Osteoblast (primary cell): ENCODE measurements around the gene ASPG. TPM values are rescaled to one million over a fixed set of nuclear protein-coding genes. Genes with fewer than 3 reads are reported as not detected.

ENCODE experiments used
- DNase-seq: peaks from one replicate; pipeline ENCODE4 v3.0.0; 2011; ENCODE audit warnings: low spot score, mixed read lengths; ENCODE audit not compliant: insufficient read length; ENCODE audit errors: missing footprints
- H2AFZ ChIP-seq: 2 replicates; pipeline ENCODE4 v1.6.0; 2011; ENCODE audit warnings: mild to moderate bottlenecking, low read length
- H3K27ac ChIP-seq: 2 replicates; pipeline ENCODE4 v1.5.1; 2011; ENCODE audit warnings: mild to moderate bottlenecking, low read depth, low read length, moderate library complexity
- H3K27me3 ChIP-seq: 2 replicates; pipeline ENCODE4 v1.6.0; 2012; ENCODE audit warnings: mild to moderate bottlenecking, control low read depth, inconsistent platforms, low read length, moderate library complexity; ENCODE audit not compliant: insufficient read depth
- H3K36me3 ChIP-seq: 2 replicates; pipeline ENCODE4 v1.5.1; 2011; ENCODE audit warnings: mild to moderate bottlenecking, low read length, control low read depth, moderate library complexity; ENCODE audit not compliant: insufficient read depth
- H3K4me1 ChIP-seq: 2 replicates; pipeline ENCODE4 v1.5.1; 2011; ENCODE audit warnings: mild to moderate bottlenecking, low read length, control low read depth, moderate library complexity; ENCODE audit not compliant: insufficient read depth
- H3K4me2 ChIP-seq: 2 replicates; pipeline ENCODE4 v1.6.0; 2011; ENCODE audit warnings: mild to moderate bottlenecking, low read length; ENCODE audit not compliant: insufficient read depth
- H3K4me3 ChIP-seq: fragments of 200-600 bp; sonication (generic); 3 replicates; pipeline ENCODE4 v1.5.1; 2012; ENCODE audit warnings: mild to moderate bottlenecking, low read length, inconsistent platforms; ENCODE audit not compliant: insufficient read depth
- H3K79me2 ChIP-seq: 2 replicates; pipeline ENCODE4 v1.6.0; 2012; ENCODE audit warnings: mild to moderate bottlenecking, low read length, control low read depth, inconsistent platforms; ENCODE audit not compliant: insufficient read depth
- H3K9me3 ChIP-seq: 2 replicates; pipeline ENCODE4 v1.5.1; 2011; ENCODE audit warnings: low read depth, low read length, control low read depth
- H4K20me1 ChIP-seq: 2 replicates; pipeline ENCODE4 v1.6.0; 2012; ENCODE audit warnings: mild to moderate bottlenecking, low read length, control low read depth; ENCODE audit not compliant: insufficient read depth
- CTCF ChIP-seq: IDR thresholded peaks from 2 replicates; pipeline ENCODE4 v1.5.1; 2011; ENCODE audit warnings: mild to moderate bottlenecking, low read depth, low read length, moderate library complexity; ENCODE audit errors: extremely low read depth
- total RNA-seq: library from RNA; depleted of rRNA; stranded (reverse); fragments of >200 nt; gene quantifications from 2 replicates; pipeline ENCODE4 v1.2.3, GENCODE V29; 2012

ASPG gene
- total RNA-seq, 1 donor = not detected

DNA sequence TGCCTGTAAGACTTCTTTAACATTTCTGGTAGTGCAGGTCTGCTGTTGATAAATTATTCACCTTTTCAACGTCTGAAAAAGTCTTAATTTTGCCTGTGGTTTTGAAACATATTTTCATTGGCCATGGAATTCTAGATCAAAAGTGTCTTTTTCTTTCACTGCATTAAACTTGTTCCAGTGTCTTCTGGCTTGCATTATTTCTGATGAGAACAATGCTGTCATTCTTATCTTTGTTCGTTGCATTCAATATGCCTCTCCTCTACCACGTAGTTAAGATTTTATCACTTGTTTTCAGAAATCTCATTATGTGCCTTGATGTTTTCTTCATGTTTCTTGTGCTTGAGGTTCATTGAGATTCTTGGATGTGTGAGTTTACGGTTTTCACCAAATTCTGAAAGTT lies 39.5 kb downstream of the ASPG start:
- Histone ChIP-seq H3K4me2 (no peak overlapping the region), H3K4me3 (no peak overlapping the region), H3K27ac (no peak overlapping the region), H2AFZ (no peak overlapping the region), H3K4me1 (no peaks in the 10 kb centered on the region), H3K27me3 (no peaks in the 10 kb centered on the region), H3K9me3 (no peaks in the 10 kb centered on the region), H3K79me2 (no peaks in the 10 kb centered on the region), H4K20me1 (no peaks in the 10 kb centered on the region), H3K36me3 (no peaks in the 10 kb centered on the region)
- DNase-seq = no peak
- TF ChIP-seq CTCF = no peak

GRCh38 chr14:104126753-104127152 lies 41.3 kb downstream of the ASPG start:
- Histone ChIP-seq H2AFZ (no peak overlapping the region), H3K4me2 (no peak overlapping the region), H3K9me3 (no peaks in the 10 kb centered on the region), H3K27ac (no peak overlapping the region), H3K4me1 (no peaks in the 10 kb centered on the region), H3K4me3 (no peak overlapping the region), H3K36me3 (no peaks in the 10 kb centered on the region), H3K79me2 (no peaks in the 10 kb centered on the region), H4K20me1 (no peaks in the 10 kb centered on the region), H3K27me3 (no peaks in the 10 kb centered on the region)
- TF ChIP-seq CTCF = no peak
- peak; percentile 21 for DNase-seq

DNA sequence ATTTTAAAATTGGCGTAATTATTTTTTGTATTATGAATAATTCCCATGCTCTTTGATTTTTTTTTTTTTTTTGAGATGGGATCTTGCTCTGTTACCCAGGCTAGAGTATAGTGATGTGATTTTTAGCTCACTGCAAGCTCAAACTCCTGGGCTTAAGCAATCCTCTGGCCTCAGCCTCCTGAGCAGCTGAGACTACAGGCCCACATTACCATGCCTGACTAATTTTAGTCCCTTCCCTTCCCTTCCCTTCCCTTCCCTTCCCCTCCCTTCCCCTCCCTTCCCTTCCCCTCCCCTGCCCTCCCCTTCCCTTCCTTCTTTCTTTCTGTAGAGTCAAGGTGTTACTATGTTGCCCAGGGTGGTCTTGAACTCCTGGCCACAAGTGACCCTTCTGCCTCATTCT lies 43.5 kb downstream of the ASPG start:
- no peak overlapping the region for H2AFZ ChIP-seq
- H4K20me1 ChIP-seq = no peaks in the 10 kb centered on the region
- TF ChIP-seq CTCF = no peak
- no peak overlapping the region for H3K4me3 ChIP-seq
- DNase-seq = no peak
- H3K27me3 ChIP-seq = no peaks in the 10 kb centered on the region
- H3K9me3 ChIP-seq = no peaks in the 10 kb centered on the region
- H3K27ac ChIP-seq = no peak overlapping the region
- no peaks in the 10 kb centered on the region for H3K36me3 ChIP-seq
- no peaks in the 10 kb centered on the region for H3K4me1 ChIP-seq
- no peaks in the 10 kb centered on the region for H3K79me2 ChIP-seq
- no peak overlapping the region for H3K4me2 ChIP-seq

DNA sequence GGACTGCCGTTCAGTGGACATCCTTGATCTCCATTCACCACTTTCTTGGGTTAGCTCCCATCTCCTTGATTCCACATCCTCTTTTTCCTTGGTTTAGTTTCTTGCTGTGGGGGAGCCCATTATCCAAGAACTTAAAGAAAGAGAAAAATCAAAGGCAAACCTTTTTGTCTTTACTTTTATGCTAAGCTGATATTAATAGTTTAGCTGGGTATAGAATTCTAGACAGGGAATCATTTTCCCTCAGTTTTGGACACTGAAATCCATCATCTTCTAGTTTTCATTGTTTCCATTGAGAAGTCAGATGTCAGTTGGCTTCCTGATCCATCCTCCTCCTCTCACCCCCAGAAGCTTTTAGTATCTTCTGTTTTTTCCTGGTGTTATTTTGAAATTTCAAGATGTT lies 44.1 kb downstream of the ASPG start:
- Histone ChIP-seq H2AFZ (no peak overlapping the region), H3K27ac (no peak overlapping the region), H3K36me3 (no peaks in the 10 kb centered on the region), H3K4me1 (no peaks in the 10 kb centered on the region), H3K4me2 (no peak overlapping the region), H3K4me3 (no peak overlapping the region), H3K9me3 (no peaks in the 10 kb centered on the region), H3K27me3 (no peaks in the 10 kb centered on the region), H4K20me1 (no peaks in the 10 kb centered on the region), H3K79me2 (no peaks in the 10 kb centered on the region)
- peak; percentile 46 for DNase-seq
- TF ChIP-seq CTCF = no peak
